Stimulated activated CD4-positive, alpha-beta T cell treated with anti-CD3 and anti-CD28 coated beads, Interleukin-12 subunit alpha, Interleukin-12 subunit beta, amount 100 ng/mL, for 48 hours (primary cell): ENCODE results near the gene PLPP3.

Experiments used
- DNase-seq, 3 donors: peaks; one replicate each; pipeline ENCODE4 v3.0.0-alpha.2; 2020; ENCODE audit warnings: low read depth in 2 of 3, low spot score in 1 of 3

The PLPP3 gene

DNA sequence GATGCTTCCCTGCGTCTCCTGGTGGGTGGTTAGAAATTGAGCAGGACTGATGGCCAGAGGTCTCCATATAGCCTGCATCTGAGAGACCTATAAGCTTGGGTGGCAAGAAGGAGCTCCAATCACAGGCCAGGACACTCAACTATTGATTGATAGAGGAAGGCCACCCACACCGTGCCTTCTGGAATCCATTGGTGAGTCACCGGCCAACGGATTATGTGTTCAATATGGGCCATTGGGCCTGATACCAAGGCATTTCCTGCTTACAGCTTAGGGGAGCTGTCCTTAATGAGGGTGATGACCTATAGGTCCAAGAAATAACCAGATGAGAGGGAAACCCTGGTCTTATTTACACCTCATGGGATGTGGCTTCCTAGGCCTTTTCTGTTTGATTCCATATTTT lies 115.1 kb downstream of the PLPP3 start:
- DNase-seq, result no peak

DNA sequence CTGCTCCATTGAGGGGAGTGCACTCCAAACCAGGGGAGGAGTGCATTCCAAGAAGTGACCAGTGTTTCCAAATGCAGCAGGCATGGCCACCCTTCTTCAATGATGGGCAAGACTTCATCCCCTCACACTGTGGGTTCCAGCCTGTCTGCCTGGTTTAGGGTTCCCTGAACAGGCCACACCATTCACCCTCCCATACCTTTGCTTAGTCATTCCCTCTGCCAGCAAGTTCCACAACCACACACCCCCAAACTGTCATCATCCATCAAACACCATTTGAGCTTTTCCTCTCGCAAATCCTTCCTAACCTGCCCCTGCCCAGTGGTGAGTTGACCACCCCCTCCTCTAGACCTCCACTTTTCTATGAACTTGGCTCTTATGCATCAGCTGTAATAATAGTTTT lies 116.0 kb downstream of the PLPP3 start:
- no peak for DNase-seq

DNA sequence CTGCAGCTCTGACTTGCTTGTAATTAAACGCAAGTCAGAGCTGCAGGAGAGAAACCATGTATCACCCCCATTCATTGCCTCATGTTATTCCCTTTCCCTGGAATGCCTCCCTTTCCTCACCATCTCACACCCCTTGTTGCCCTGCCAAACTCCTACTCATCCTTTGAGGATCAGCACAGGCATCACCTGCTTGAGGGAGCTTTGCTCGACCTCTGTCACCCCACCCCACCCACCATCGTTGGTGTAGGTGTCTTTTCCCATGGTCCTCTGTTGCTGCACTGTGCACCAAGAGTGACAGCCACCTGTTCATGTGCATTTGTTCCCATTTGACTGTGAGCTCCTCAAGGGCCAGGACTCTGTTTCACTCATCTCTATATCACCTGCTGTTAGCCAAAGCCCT lies 117.2 kb downstream of the PLPP3 start:
- no peak for DNase-seq

DNA sequence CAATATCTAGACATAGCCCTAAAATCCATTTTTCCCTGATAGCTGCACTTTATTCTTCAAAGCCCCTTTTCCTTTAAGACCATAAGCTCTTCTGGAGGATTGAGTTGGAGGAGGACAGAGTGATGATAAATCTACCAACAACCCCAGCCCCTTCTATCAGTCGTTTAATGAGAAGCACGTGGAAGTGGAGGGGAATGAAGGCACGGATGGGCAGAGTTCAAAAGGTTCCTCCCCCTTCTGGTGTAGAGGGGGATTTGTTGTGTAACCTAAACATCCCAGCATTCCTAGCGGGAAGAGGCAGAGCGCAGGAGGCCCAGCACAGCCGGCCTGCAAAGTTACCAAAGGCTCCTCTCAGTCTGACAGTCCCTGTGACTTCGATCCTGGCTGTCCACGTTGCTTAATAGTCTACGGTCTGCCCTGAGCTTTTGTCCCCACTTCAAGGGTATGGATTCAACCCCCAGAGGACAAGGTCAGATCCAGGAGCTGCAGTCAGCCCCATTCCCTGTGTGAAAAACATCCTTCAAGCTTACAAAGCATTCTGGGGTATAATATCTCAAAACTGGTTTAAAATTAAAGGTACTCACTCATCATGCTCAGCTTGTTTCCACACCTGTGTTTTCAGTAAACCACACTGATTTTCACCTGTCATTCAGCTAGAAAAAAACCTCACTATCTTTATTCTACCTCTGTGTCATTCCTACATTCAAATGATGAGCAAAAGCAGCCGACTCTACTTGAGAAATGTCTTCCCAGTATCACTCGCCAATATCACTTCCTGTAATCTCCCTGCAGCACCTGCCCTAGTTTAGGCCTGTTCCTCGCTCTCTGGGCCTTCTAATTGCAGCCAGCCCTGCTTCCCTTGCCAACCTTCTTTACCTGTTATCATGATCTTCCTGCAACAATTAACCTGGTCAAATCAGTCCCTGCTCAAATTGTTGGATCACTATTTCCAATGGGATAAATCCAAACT lies 117.9 kb downstream of the PLPP3 start:
- DNase-seq, result no peak

DNA sequence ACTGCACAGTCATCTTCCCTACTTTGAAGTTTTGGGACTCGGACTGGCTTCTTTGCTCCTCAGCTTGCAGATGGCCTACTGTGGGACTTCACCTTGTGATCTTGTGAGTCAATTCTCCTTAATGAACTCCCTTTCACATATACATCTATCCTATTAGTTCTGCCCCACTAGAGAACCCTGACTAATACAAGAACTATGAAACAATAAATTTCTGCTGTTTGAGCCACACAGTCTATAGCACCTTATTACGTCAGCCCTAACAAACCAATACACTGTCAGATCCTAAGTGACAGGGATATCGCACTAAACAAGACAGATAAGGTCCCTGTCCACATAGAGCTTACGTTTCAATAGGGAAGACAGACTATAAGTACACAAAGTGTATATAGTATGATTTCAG lies 120.1 kb downstream of the PLPP3 start:
- no peak for DNase-seq

DNA sequence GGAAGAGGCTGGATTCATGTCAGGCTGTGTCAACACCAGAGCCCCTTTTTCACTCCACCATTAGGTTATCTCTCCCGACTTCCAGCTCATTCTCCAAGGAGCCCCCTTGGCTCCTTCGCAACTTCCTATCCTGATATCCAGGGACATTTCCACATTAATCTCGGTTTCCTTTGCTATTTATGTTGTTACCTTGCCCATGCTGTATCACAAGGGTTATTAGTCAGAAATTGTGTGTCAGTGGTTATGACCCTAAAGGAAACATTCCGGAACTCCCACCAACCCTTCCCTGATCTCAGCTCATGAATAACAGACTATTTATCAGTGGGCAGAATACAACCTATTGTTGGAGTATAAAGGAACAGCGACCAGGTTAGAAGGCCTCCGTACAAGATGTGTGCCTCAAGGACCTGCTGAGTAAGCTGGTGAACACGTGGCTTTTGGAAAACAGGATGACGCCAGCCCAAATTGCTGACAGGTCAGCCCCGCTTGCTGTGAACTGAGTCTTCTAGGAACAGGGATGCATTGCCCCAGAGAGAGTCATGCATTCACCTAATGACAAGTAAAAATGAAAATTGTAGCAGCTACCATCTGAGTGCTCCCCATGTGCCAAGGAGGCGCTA lies 121.5 kb downstream of the PLPP3 start:
- DNase-seq, result no peak

DNA sequence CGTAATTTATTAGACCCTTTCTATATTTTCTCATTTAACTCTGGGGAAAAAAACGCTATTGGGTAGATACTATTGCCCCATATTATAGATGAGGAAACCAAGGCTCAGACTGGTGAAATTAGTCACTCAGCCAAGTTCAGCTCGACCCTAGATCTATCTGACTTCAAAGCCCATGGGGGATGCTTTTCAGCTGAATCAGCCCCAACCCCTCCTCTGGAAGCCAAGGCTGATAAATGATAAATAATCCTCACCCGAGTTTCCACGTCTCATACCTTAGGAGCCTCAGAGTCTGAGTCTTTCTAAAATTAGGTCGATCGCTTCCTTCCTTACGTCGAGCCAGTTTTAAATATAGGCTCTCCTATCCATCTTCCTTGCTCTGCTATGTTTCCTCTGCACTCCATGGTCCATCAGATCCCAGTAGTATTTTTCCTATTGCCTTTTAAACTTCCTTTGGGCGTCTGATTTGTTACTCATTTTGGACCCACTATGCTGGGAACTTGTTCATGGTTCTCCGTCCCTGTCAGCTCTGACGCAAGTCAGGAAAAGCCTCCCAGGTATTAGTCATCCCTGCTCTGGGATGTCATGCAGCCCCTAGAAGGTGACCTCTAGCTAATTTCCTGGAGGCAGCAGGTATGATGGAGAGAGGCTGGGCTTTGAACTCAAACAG lies 122.8 kb downstream of the PLPP3 start:
- no peak for DNase-seq

DNA sequence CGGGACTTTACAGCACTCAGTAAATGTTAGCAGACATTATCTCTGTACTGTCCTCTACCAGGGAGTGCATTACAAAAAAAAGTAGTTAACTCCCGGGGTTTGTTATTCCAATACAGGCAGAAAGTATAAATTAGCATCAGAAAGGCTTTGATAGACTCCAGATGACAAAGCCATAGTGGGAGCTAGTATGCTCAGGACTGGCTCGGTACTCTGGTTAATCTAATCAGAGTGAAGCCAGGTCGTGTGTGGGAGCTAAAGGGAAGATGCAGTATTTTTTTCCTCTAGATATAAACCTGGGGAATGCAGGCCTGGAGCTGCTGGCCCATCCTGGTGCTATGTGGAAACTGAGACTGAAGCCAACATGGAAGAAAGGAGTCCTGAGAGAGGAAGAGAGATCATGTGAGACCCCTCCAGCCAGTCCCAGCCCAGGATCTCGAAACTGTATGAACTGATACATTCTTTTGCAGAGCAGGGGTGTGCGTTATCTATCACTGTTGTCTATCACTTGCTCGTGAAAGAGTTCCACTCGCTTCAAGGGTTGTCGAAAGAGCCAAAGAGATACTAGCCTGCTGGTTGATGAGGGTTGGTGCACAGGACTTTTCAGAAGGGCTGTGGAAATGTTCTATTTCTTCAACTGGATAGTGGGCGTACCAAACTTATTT lies 125.8 kb downstream of the PLPP3 start:
- no peak for DNase-seq

DNA sequence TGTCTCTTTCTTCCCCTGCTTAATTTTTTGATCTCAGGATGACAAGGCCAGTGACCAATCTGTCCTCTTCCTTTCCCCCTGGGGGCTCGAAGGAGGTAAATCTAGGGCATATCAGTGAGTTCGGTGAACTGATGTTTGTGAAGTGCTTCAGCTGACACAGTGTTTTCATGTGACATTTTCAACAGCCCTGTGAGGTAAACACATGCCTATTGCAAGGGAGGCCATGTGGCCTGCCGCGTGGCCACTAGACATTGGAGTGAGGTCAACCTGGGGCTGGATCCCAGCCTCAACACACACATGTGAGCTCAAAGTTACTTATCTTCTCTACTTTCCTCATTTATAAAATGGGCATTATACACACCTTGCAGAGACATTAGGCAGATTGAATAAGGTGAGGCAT lies 126.3 kb downstream of the PLPP3 start:
- no peak for DNase-seq

DNA sequence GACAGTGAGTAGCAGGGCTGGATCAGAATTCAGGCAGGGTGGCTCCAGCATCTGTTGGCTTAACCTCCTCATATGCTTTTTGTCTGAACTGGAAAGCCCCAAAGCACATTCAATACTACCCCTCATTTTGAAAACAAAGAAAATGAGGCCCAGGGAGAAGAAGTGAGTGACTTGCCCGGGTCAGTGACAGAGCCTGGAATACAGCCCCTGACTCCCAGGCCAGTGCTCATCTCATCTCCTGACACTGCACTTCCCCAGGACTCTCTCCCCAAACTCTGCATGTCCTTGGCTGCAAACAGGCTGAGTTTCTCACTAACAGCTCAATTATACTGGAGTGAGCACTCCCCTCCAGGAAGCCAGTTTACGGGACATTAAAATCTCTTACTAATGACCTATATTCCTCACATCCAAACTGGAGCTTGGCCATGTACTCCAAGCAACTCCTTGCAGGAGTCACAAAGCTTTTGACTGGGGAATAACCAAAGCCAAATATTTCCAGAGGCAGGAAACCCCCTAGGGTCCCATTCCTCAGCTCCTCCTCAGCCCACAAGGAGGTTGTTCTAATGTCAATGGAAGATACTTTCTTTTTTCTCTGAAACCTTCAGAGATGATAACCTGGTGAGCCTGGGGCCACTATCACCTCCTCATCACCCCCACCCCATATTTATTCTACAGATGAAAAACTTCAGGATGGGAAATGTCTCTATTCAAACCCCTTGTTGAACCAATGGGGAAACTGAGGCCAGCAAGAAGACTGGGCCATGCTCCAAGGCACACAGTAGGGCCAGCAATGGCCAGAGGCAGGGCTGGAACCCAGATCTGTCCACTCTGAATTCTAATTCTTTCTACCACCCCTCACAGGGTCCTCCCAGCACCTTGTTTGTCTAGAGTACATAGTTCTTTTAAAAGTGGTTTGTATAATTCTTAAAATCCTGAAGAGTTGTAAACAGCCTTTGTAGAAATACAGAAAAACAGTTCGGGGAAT lies 127.0 kb downstream of the PLPP3 start:
- no peak for DNase-seq

DNA sequence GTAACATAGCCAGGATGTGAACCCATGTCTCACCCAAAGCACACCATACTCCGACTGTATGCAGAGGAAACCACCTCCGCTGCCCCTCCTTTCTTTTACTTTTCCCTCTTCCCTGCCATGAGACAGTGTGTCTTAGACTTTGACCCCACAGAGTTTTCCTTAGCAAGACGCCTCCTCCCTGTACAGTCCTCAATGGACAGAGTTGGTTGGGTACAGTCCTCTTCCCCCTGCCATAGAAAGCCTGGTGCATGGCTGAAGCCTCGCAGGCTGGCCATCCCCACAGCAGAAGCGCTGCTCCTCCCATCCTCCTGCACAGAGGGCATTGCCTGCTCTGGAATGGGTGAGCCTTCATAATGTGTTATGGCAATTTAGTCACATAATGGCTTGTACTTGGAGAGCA lies 127.9 kb downstream of the PLPP3 start:
- no peak for DNase-seq

DNA sequence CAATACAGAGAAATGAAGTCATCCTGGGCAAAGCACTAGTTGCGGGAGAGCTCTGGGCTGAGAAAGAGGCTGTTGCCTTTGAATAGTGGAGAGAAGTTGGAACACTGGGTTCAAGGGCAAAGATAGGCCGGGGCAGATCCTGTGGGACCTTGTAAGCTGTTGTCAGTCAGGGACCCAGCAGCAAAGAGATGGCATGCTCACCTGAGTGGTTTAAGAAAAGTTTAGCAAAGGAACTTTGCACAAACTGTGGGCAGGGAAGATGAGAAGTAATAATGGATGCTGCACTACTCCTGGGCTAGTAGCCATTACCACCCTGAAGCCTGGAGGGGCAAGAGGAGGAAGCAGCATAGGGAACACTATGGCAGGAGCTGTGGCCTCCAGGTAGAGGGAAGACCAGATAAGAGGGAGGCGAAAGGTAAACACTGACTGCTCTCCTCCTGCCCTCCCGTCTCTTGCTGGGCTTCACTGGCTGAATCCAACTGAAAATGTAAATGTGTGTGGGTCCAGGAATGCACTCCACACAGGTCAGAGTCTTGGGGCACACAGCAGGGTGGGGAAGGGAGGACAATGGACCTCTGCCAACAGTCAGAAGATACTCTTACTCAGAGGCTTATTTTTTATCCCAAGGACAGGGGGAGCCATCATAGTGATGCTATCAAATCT lies 129.2 kb downstream of the PLPP3 start:
- no peak for DNase-seq

DNA sequence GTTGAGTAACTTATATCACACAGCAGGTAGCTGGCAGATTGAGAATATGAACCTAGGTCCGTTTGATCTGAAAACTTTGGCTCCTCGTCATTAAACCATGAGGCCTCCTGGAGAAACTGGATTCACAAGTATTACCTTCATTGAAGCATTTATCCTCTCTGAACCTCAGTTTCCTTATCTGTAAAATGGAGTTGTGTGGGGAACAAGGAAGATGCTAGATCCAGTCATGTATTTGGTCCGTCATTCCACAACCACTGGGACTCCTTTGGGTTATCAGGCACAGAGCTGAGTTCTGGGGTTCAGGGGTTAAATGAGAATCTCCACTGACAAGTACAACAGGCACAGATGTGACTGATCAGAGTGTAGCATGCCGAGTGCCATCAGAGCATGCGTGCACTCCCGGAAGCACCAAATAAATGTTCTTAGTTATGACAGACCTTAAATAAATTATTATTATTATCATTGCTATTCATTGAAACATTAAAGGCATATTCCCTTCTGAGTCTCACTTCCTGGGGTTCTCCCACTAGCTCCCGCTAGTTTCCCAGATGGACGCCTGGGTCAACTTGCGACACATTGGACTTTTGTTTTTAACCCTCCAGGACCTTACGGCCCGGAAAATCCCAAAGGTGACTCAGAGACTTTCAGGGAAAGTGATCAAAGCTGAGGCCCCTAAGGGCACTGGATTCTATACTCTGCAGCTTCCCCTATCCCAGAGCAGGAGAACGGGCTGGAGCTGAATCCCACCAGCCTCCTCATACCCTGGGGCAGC lies 130.6 kb downstream of the PLPP3 start:
- no peak for DNase-seq

DNA sequence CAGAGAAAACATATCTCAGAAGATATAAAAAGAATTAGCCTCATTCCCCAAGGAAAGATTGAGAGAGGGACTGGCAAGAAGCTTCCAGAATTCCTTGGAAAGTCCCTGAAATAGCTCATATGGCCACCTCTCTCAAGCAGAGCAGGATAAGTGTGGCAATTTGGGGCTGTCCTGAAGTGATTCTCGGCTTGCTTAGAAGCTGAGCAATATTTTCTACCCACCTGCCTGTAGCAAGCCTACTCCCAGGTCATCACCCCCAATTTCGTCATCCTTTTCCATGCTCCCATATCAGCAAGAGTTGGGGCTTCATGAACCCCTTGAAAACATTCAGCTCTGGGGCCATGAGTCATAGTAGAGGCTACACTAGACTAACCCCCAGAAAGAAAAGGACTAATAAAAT lies 131.5 kb downstream of the PLPP3 start:
- no peak for DNase-seq

DNA sequence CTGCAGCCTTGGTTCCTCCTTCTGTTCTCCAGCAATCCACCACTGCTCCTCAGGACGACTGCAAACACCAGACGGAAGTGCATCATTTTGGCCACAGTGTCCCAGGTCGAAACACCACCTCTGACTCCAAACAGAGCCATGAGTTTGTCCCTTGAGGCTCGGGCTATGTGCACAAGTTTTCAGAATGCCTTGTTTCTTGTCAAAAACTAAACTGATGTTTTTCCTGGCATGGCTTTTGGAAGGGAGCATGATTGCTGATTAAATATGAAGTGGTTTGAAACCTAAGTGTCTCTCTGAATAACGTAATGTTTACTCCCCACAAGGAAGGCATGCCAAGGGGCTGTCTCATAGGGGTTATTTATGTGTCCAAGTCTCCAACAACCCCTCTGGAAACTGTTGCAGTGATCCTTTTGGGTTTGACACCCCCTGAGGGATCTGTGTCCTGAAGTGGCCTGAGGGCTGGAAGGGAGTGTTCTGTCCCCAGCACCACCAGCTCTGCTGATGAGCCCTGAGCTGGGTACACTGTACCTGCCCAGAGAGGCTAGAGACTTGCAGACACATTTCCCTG lies 132.7 kb downstream of the PLPP3 start:
- DNase-seq, result no peak

DNA sequence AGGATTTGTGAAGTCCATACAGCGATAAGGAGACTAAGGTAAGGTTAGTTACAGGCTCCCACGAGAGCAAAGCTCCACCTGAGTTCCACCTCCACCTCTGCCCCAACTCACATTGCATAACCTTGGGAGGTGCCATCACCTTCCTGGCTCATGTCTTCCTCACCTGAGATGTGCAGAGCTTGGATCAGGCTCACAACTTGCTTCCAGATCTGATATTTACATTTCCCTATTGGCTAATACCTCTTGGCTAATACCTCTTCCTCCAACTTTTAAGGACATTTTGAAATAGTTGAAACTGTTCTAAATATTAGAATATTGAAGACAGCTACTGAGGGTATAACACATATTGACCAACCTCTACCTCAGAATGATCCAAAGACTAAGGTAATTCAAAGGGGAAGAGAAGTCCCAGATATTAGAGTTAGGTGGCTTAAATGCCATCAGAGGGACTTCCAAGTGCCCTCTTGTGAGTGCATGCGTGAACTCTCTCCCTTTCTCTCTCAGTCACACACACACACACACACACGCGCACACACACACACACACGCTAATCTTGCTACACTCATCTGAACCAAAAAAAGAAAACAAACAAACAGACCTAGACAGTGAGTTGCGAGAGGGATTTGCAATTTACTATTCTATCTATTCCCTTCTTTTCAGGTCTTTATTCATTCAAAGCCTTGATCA lies 134.3 kb downstream of the PLPP3 start:
- DNase-seq, result no peak
